RCC 7860 (cell line): Measurements from ENCODE around the gene CDC37.

Experiments used
- DNase-seq: peaks from one replicate; pipeline ENCODE4 v3.0.0-alpha.2; 2015; ENCODE audit warnings: low spot score
- FAIRE-seq: peaks from 2 replicates; lab custom pipeline; 2012; peaks lifted over from hg19 to GRCh38; lab: Jason Lieb, UNC

CDC37 gene

DNA sequence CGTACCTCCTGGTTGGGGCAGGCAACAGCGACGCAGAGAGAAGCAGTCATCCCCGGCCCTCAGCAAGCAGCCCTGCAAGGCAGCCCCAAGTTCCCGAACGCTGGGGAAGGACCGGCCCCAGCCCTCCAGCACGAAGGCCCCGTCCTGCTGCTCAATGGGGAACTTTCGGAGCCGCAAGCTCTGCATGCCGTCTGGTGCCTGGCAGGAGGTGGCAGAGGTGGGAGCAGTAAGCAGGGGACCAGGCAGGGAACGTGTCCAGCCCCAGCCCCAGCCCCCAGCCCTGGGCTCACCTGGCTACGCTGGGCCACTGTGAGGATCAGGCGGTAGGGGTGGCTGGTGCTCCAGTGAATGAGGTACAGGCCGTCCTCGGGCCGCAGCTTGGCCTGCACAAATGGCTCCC is 41.1 kb downstream of the CDC37 start:
- no peak for FAIRE-seq
- DNase-seq, result no peak

DNA sequence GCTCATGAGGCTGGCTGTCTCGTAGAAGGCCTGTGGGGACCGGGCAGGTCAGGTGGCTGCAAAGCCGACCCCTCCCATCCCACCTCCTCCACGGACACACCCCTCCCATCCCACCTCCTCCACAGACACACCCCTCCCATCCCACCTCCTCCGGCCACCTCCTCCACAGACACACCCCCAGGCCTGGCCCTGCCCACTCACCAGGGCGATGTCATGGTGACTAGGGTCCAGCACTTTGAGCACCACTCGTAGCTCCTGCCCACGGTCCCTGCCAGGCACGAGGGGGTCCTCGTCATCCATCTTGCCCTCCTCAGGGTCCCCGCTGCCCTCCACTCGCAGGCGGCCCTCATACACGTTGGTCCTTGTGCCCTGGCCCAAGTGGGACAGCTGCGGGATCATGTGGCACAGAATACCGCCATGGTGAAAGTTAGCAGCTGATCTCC is 41.8 kb downstream of the CDC37 start:
- FAIRE-seq, result no peak
- DNase-seq, result no peak

DNA sequence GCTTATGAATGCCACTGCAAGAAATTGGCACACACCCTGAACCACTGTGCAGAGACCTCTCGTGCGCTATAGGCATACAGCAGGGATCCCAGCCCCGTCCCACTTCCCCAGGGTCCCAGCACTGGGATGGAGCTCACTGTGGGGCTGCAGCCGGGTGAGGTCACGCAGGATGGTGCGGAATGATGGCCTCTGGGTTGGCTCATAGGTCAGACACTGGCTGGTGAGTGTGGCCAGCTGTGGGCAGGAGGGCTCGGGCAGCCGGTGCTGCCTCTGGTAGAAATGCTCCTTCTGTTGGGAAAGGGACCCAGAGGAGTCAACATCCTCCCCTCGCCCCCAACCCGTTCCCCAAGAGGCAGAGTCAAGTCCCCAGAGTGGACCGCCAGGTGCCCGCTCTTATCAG is 46.9 kb downstream of the CDC37 start:
- FAIRE-seq, result no peak
- DNase-seq, result no peak

DNA sequence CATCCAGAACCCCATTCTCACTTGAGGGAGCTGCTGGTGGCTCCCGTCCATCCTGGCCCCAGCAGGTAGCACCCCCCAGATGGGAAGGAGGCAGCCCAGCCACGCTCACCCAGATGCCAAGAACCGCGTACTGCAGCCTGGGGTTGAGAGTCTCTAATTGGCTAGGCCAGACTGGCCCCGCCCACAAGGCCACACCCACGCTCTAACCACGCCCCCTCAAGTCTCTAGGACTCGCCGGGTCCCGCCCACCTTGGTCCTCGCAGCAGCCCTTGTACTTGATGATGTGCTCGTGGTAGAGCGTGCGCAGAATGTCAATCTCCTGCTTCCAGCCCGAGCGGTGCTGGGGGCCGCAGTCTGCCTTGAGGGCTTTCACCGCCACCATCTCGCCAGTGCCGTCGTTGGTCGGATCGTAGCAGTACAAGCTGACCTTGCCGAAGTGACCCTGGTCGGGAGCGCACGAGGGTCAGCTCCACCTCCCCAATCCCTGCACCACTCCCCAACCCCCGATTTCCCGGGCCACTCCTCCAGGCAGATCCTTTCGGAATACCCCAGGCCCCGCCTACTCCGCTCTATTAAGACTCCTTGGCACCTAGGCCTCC is 49.5 kb downstream of the CDC37 start:
- FAIRE-seq, result no peak
- no peak for DNase-seq

DNA sequence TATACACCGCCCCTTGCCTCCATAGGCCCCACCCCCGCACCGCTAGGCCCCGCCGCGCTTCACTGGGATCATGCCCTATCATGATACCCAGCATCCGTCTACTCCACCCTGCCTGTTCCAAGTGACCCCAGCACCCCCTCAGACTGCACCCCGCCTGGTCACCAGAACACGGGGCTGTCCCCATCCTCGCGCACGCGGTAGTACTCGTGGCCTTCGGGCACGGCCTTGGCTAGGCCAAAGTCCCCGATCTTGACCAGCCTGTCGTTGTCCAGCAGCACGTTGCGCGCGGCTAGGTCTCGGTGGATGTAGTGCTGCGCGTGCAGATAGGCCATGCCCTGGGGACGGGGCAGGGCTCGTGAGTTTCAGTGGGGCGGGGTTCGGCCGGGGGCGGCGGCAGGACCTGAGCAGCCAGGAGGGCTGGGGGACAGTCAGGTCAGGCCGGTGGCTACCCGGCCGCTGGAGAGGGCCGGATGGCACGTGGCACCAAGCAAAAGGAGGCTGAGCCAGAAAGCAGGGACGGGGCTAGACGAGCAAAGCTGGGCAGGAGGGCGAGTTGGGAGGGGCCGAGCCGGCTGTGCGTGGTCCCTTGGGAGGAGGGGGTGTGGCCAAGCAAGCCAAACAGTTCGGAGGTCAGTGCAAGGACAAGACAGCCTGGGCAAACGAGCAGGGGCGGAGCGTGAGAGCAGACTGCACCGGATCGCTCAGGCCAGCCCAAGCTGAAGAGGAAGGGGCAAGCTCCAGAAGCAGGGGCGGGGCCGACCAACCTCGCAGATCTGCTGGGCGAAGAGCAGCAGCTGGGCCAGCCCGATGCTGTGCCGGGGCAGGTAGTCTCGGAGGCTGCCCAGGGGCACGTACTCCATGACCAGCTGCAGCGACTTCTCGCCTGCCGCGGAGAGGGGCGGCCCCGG is 50.3 kb downstream of the CDC37 start:
- DNase-seq (no peak), FAIRE-seq (no peak)

DNA sequence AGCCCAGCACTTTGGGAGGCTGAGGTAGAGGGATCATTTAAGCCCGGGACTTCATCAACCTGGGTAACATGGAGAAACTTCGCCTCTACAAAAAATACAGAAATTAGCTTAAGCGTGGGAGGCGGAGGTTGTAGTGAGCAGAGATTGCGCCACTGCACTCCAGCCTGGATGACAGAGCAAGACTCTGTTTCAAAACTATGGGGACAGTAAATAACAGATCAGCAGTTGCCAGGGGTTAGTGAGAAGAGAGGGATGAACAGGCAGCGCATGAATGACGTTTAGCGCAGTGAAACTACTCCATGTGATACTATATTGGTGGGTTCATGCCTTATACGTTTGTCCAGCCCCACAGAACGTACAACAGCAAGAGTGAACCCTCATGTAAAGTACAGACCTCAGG is 56.8 kb downstream of the CDC37 start:
- FAIRE-seq (no peak), DNase-seq (no peak)

DNA sequence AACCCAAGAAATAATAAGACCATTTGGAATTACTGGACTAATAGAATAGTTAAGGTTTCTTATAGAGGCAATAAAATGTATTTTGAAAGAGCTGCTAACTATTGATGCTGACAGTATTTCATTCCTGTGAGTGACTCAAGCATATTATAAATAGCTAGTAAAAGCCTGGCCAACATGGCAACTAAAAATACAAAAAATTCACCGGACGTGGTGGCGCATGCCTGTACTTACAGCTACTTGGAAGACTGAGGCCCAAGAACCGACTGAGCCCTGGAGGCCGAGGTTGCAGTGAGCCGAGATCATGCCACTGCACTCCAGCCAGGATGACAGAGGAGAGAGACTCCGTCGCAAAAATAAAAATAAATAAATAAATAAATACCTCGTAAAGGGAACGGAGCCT is 58.6 kb downstream of the CDC37 start:
- DNase-seq, result no peak
- FAIRE-seq, result no peak

DNA sequence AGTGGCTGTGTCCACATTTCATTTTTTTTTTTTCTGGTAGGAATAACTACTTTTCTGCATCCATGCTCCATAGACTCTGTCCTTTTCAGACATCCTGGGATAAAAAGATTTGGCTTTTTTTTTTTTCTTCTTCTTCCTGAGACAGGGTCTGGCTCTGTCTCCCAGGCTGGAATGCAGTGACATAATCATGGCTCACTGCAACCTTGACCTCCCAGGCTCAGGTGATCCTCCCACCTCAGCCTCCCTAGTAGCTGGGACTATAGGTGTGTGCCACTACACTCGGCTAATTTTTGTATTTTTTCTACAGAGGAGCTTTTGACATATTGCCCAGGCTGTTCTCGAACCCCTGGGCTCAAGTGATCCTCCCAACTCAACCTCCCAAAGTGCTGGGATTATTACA is 59.8 kb downstream of the CDC37 start:
- no peak for FAIRE-seq
- DNase-seq, result no peak
